Fibroblast of the conjunctiva (primary cell): ENCODE data around the gene SLC16A4.
"Not testable (repeated sequence)": the region's sequence is repeated elsewhere in the genome, so short reads cannot be mapped to it uniquely, and the experiment has no call there.

Experiments used
- DNase-seq: peaks from one replicate; pipeline ENCODE4 v3.0.0-alpha.2; 2010; ENCODE audit warnings: low read depth

The SLC16A4 gene

DNA sequence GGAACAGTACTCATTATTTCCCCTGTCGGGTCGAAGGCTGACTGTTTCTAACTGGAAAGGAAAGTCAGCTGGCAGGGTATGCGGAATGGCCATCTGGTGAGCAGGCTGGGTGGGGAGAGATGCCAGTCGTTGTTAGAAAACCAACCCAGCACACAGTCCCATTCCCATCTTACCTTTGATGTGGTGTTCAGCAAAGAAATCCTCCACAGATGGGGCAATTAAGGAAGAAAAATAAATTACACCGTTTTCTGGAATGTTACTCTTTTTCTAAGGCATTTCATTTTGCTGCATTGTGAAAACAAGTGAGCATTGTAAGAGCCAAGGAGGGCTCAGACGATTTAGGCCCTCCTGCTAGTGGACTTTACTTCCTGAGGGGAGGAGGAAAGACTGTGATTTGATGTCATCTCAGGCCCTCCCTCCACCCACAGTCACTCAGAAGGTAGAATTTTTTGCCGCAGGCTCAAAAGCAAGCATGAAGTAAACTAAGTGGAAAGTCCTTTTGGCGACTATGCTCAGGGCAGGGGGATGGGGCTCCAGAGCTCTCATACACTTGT lies at the start of gene SLC16A4:
Gene SLC16A4 (minus strand): TSS at position 335 of the 554 bp plus-strand sequence. CDS start 1,703 bp downstream, outside the sequence.
- DNase-seq: no peak

DNA sequence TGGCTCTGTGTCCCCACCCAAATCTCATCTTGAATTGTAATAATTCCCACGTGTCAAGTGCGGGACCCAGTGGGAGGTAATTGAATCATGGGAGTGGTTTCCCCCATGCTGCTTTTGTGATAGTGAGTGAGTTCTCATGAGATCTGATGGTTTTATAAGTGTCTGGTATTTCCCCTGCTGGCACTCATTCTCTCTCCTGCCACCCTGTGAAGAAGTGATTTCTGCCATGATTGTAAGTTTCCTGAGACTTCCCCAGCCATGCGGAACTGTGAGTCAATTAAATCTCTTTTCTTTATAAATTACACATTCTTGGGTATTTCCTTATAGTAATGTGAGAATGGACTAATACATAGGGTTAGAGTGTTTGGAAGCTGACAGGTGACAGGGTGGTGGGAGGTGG lies 49.0 kb upstream of the SLC16A4 start:
- not testable (repeated sequence) for DNase-seq

DNA sequence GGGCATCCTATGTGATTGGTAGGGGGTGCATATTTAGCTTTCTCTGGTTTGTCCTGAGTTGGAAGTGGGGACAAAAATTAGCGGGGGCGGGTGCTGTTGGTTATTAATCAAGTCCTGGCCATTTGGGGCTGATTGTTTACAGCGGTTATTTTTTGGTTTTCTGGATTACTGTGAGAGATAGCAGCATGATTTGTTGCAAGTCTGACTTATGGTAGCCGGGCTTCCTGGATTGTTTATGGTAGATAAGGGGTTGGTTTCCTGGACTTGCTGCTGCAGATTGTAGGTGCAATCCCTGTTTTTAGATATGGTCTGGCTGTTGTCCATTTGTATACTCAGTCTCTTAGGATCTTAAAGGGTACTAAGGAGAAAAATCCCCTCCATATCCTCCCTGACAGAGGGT lies 48.1 kb upstream of the SLC16A4 start:
- no peak for DNase-seq

DNA sequence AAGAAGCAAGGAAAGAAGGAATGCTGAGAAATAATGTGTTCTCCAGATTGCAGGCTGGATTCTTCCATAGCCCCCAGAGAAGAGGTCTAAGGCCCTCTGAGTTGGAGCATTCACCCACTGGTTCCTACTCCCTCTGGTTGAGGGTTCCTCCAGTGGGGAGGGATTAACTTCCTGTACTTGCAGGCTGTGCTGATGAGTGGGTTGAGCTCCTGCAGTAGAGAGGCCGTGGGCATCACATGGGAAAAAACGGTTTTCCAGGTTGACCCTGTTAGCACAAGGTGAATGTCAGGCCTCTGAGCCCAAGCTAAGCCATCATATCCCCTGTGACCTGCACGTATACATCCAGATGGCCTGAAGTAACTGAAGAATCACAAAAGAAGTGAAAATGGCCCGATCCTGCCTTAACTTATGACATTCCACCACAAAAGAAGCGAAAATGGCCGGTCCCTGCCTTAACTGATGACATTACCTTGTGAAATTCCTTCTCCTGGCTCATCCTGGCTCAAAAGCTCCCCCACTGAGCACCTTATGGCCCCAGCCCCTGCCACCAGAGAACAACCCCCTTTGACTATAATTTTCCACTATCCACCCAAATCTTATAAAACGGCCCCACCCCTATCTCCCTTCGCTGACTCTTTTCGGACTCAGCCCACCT lies 46.9 kb upstream of the SLC16A4 start:
- DNase-seq: not testable (repeated sequence)

DNA sequence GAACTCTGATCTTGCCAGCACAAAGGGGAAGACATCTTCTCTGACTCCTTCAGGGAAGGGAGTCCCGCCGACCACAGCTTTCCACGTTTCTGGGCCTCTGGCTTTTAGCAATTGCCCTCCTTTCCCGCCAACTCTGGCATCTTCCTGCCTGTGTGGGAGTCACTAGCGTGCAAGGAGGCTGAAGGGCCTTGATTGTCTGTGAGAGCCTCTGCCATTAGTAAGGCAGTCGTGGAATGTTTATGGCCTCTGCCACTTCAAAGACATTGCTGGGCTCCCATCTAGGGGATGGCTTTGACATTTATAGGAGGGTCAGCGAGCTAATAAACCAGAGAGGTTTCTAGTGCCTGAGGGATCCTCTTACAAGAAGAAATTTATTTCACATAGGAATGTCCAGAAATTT lies 45.8 kb upstream of the SLC16A4 start:
- no peak for DNase-seq

DNA sequence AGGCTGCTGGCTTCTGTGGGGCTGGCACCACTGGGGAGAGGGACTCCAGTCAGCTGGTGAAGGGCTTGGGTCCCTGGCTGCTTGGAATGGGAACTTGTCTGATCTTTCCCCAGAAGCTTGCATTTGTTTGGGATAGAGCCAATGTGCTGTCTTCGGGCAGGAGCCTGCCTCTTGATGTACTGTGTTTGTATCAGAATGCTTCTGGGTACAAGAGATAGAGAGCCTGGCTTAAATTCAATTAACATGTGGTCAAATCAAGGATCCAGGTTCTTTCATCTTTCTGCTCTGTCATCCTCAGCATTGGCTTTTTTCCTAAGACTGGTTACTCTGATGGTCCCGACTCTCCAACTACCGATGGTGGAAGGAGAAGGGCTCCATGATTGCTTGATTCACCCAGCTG lies 44.1 kb upstream of the SLC16A4 start:
- no peak for DNase-seq

DNA sequence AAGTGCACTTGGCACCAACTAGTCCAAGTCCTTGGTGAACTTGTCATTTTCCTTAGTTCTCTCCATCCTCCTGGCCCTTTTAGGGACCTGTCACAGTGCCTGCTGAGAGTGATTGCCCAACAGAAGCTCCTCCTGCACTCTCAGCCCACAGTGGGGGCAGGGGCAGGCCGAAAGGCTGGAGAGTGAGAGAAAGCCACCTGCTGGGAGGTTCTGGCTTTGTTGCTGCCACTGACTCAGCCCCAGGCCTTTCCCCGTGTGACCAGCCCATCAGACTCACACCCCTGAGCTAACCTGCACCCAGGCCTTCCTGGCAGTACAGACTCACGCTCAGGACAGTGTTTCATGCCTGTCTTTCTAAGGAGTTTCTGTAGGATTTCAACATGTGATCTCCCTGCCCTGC lies 43.0 kb upstream of the SLC16A4 start:
- no peak for DNase-seq

DNA sequence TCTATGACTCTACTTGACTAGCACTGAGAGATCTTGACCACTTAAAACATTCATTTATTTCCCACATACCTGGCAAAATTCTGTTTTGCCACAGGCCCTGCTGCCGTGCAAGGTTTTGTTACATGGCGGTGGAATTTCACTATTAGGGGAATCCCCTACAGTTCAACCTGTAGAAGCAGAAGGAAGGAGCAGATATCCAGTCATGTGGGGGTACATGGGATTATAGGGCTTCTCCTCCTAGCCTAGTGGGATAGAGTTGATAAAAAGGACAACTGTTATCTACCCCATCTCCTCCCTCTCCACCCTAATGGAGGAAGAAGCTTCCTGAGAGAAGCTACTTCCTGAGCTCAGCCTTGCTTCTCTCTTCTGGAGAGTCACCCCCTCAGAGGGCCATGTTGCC lies 42.4 kb upstream of the SLC16A4 start:
- DNase-seq: no peak

DNA sequence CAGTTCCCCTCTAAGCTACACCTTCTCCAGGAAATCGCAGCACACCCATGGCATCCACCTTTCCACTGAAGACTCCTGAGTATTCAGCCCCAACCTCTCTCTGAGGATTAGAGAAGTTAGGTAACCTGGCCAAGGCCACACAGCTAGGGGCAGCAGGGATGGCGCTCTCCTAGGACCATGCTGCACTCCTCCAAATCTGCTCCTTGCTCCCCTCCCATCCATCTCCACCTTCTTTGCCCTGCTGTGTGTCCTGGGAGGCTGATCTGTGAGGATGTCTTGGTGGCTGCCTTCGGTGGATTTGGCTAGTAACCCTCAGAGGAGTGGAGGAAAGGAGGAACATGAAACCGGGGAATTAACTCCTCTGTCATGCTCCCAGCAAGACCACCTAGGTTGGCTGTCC lies 40.1 kb upstream of the SLC16A4 start:
- DNase-seq: no peak

DNA sequence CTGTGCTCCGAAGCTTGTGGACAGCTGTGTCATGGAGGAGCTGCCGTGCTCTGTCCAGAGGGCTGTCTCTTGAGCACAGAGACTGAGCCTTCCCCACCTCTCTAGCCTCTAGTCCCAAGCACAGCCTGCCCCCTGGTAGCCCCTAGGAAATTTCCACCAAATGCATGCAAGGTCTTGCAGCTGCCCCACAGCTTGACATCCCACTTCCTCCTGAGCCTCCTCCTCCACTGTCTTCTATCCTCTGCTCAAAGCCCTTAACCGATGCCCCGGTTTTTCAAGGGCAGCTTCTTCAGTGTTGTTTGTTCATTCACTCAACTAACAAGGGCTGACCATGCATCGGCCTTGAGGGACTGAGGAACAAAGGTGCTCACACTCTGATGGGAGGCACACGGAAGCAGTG lies 39.5 kb upstream of the SLC16A4 start:
- no peak for DNase-seq

DNA sequence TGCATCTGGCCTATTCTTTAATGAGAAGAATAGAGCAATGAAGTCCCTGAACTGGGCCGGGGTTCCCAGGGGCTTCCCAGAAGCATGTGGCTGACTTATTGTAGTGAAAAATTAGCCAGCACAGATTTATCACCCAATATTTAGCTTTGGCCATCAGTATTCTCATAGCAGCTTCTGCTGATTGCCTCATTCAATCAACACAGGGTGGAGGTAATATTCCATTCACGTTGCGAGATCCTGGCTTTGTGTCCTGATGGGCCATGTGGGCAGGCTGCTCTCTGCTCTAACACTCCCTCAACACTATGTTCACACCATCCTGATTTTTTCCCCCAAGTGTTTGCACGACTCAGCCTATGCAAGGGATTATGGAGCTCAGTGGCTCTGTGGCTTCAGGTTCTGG lies 38.1 kb upstream of the SLC16A4 start:
- no peak for DNase-seq

DNA sequence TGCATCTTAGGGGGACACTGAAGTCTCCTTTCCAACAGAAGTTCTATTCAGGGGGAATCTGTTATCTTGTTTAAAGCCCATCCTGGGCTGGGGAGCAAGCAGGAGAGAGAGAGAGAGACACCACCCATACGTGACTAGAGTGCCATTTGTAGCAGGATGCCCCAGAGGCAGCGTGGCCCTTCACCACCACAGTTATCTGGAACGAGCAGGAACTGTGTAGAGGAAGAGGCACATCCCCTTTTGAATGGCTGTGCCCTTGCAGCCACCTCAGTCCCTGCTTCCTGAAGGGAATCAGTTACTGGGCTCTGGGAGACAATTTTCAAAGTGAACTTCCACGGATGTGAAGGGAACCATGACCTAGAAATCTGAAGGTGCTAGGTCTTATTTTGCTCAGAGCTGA lies 36.0 kb upstream of the SLC16A4 start:
- DNase-seq: no peak

DNA sequence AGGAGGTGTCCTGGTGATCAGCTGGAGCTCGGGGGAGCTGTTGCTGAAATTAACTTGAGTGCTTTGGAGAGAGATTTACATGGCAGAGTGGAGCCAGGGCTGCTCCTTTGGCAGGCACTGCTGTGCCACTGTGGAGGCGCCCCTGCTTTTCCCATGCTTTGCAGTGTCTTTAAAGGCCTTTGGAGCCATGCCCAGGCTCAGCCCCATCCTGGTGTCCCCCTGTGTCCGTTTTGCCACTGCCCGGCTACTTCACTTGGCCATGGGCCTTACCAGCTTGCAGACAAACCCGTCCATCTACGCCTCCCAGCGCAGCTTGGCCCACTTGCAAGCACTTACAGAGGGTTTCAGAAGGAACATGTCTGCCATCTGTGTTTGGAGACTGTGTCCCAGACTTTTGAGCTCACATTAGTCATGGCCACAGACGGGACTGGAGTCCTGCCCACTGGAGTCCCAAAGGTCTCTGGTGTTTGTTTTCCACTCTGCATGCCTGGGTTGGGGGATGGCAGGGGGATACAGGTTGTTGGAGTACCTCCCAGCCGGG lies 34.9 kb upstream of the SLC16A4 start:
- DNase-seq: no peak

DNA sequence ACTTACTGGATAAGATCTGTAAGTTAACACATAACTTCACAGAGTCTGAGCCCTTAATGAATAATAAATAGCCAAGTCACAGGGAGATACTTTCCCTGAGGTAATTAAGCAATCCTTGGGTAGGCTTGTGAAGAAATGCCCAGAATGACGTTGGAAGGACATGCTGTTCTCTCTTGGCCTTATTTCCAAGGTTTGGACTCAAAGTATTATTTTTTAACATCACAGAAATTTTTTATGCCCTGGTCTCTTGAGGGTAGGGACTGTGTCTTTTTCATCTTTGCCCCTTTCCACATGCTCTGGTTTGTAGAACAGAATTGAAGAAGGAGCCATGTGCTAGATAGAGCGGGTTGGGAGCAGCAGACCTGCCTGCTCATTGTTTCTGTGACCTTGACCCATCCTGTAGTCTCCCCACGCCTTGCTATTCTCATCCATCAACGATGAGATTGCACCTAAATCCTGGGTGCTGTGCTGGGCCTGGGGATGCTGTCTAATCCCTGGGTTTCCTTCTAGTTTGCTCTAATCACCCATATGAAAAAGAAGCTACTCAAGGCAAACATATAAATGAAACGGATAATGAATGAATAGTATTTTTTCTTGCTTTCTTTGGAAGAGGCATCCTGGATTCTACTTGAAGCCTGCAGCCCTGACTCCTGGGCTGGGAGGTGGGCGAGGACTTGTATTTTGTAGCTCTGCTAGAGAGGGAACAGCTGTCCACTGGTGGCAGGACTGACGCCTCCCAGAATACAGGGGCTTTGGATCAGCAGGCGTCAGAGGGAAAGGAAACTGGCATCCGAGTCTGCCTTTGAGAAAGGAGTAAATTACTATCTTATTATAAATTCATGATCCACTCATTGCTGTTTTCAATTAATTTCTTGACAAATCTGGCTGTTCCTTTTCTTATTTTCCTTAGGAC lies 34.1 kb upstream of the SLC16A4 start:
- DNase-seq: no peak

DNA sequence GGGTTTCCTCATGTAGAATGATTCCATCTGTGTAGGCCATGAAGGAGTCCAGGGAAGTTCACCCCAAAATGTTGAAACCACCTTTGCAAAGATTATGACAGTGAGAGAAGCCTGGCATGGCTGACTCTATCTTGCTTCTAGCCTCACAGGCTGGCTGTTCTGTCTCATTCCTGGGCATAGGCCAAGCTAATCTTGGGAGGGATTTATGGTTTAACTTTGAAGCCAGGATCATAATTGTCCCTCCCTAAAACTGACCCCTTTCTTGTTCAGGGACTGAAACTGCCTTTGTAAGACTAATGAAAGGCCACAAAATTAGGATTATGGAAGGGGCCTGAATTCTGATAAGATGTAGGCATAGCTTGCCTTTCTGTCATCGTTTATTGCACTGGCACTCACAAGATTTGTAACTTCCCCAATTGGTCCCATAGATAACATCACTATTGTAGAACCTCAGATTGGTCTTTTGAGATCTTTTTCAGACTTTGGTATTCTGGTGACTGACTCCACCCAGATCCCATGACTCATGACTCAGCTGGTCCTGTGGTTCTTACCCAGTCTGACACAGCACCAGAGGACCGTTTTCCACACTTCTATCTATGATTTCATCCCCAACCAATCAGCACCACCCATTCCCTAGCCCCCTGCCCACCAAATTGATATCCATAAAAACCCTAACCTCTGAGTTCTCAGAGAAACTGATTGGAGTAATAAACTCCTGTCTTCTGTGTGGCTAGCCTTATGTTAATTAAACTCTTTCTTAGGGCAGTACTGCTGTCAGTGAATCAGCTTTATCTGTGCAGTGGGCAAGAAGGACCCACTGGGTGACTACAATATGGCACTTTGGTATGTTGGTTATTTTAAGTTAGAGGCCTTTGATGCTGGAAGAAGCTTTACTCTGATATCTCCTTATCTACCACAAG lies 30.3 kb upstream of the SLC16A4 start:
- DNase-seq: peak; percentile 20

DNA sequence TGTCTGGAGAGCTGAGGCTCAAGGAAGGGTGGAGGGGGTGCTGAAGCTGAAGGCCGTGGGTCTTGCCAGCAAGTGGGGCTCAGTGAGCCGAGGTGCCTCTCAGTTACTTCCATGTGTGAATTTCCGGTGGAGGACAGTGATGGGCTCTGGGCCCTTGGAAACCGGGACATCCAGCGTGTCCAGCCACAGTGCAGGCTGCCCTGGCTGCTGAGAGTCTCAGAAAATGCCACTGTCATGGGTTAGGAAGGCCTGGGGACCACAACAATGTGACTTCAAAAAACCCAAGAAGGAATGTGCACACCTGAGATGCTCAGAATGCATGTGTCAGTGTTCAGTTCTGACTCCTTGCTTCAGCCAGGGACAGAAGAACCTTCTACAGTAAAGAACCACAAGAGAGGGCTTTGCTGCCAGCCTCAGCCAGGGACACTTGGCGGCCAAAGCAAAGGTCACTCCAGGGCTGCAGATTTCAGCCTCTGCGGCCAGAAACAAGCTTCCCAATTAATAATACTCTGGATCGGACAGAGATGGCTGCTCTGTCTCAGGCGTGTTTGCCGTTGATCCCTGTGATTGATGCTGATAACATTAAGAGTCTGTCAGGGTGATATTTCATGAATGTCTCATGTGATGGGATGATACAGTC lies 29.3 kb upstream of the SLC16A4 start:
- DNase-seq: no peak

DNA sequence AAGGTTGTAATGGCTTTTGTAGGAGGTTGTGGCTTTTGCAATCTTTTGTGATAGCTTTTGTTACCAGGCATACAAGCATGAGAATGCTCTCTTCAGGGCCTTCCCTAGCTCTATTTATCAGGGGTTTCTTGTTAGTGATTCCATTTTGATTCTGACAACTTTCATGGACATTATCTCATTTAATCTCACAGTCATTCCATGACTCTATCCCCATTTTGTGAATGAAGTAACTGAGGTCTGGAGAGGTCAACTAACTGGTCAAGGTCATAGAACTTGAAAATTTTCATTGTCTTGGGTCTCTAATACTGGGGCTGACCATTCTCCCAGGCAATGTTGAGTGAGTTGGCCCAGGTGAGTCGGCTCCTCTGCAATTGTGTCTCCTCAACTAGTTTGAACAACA lies 27.9 kb upstream of the SLC16A4 start:
- DNase-seq: no peak

DNA sequence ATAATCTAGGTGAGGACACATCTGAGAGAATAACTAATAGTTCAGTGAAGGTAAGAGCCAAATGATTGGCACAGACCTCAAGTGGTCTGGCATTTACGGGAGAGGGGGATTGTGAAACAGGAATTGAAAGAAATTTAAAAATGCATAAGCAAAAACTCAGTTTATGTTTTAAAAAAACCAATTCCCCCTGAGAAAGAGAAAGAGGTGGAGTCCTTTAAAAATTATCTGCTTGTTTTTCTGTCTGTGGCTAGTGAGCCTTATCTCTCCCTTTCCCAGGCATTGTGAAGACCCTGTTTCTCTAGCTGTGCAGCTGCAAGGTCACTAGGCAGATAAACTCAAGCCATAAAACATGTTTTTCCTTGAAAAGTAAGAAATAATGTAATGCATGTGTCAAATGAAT lies 22.2 kb upstream of the SLC16A4 start:
- DNase-seq: not testable (repeated sequence)

DNA sequence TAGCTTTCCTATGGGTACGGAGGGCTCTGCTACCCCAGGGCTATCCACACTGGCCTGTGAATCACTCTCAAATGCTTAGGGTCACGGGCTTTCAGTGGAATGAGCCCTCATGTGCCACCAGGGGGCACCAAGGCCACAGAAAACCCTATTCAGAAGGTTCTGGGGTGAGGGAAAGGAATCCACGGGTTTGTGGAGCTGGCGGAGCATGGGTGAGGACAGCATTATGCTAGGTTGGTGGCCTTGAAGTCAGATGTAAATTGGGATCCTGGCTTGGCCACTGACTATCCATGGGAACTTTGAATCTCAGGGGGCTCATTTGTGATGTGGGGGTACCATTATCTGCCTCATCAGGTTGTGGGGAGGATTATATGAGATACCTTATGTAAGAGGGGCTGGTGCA lies 21.8 kb upstream of the SLC16A4 start:
- DNase-seq: peak; percentile 41

DNA sequence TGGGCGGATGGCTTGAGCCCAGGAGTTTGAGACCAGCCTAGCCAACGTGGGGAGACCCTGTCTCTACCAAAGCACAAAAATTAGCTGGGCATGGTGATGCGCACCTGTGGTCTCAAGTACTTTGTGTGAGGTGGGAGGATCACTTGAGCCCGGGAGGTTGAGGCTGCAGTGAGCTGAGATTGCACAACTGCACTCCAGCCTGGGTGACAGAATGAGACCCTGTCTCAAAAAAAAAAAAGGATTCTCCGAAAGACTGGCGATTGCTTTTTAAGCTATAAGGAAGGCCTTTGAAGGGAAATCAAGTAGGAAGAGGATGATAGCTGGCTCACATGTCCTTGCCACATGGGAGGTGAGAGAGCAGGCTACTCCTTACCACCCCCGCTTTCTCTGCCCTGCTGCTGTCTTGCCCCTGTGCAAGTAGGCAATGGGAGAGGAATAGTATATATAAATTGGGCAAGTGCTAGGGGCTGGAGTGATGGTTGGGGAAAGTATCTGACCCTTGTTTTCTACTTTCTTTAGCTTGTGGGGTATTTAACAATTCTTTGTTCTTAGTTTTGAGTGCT lies 20.4 kb upstream of the SLC16A4 start:
- no peak for DNase-seq

DNA sequence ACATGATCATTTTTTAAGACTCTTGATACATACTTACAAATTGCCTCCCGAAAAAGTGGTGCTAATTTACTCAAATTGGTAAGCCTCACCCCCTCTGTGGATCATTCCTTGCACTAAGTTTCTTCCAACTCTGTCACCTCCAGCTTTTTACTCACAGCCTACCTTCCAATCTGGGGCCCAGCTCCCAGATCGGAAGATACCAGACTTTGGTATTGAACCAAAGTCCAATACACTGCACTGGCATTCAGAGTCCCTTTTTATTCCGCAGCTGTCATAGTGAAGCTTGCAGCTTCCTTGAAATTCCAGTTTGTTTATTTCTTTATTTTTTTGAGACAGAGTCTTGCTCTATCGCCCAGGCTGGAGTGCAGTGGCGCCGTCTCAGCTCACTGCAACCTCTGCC lies 18.5 kb upstream of the SLC16A4 start:
- DNase-seq: no peak
